OCI-LY7 (cell line): ENCODE data around the gene PGLYRP3. TPM values are rescaled to one million over a fixed set of nuclear protein-coding genes. Genes with fewer than 3 reads are reported as not detected.

Source experiments
- BruUV-seq: library from RNA; stranded (reverse); fragments of 400-500 nt; replicated peaks from 2 replicates; lab custom pipeline; 2021; lab: Mats Ljungman, UMichigan
- CTCF ChIA-PET: fragments of 300-600 bp; sonication (Branson Sonifier 250); formaldehyde crosslinking; loops from one replicate; lab custom pipeline; 2022; ENCODE audit warnings: antibody characterized with exemption; ENCODE audit not compliant: unreplicated experiment; lab: Charles Lee
- POLR2A ChIA-PET: fragments of 300-600 bp; sonication (Branson Sonifier 250); formaldehyde crosslinking; loops from one replicate; lab custom pipeline; 2022; ENCODE audit warnings: antibody characterized with exemption; lab: Charles Lee
- DNase-seq: peaks from one replicate; pipeline ENCODE4 v3.0.0-alpha.2; 2015; ENCODE audit warnings: low spot score
- H2AFZ ChIP-seq: fragments of 200-600 bp; sonication (generic), shearing (Covaris generic); 2 replicates; pipeline ENCODE4 v1.6.1; 2014; ENCODE audit warnings: mild to moderate bottlenecking, antibody characterized with exemption, low read length, moderate library complexity
- H3K27ac ChIP-seq: fragments of 200-600 bp; sonication (generic); 2 replicates; pipeline ENCODE4 v1.5.1; 2014; ENCODE audit warnings: mixed run types, low read depth, mild to moderate bottlenecking, moderate library complexity, low read length, inconsistent platforms; ENCODE audit not compliant: poor library complexity, severe bottlenecking
- H3K36me3 ChIP-seq: fragments of 200-600 bp; sonication (generic); 2 replicates; pipeline ENCODE4 v1.6.1; 2014; ENCODE audit warnings: mild to moderate bottlenecking, antibody characterized with exemption, low read length, moderate library complexity, mixed read lengths; ENCODE audit not compliant: insufficient read depth
- H3K4me1 ChIP-seq: fragments of 200-600 bp; sonication (generic); 2 replicates; pipeline ENCODE4 v1.5.1; 2014; ENCODE audit warnings: mild to moderate bottlenecking, low read length; ENCODE audit not compliant: insufficient read depth, poor library complexity, severe bottlenecking
- H3K4me2 ChIP-seq: fragments of 200-600 bp; sonication (generic); 2 replicates; pipeline ENCODE4 v1.6.1; 2014; ENCODE audit warnings: mild to moderate bottlenecking, low read length
- H3K4me3 ChIP-seq: fragments of 200-600 bp; sonication (generic); 2 replicates; pipeline ENCODE4 v1.5.1; 2014; ENCODE audit warnings: mild to moderate bottlenecking, low read depth, low read length; ENCODE audit not compliant: poor library complexity, severe bottlenecking
- H3K79me2 ChIP-seq: fragments of 200-600 bp; sonication (generic); 2 replicates; pipeline ENCODE4 v1.6.1; 2016; ENCODE audit warnings: low read depth, mild to moderate bottlenecking, low read length, moderate library complexity, mixed read lengths; ENCODE audit not compliant: insufficient read depth
- H3K9me2 ChIP-seq: fragments of 200-600 bp; sonication (generic); 2 replicates; pipeline ENCODE4 v1.6.1; 2016; ENCODE audit warnings: mild to moderate bottlenecking, low read length, mixed read lengths; ENCODE audit not compliant: insufficient read depth
- H3K9me3 ChIP-seq: fragments of 200-600 bp; sonication (generic); 2 replicates; pipeline ENCODE4 v1.6.1; 2014; ENCODE audit warnings: mild to moderate bottlenecking, mixed run types, low read length, mixed read lengths
- H4K20me1 ChIP-seq: fragments of 200-600 bp; sonication (generic); 2 replicates; pipeline ENCODE4 v1.6.1; 2014; ENCODE audit warnings: mild to moderate bottlenecking, antibody characterized with exemption, low read length, moderate library complexity, mixed read lengths; ENCODE audit not compliant: insufficient read depth
- EZH2phosphoT487 ChIP-seq: fragments of 200-600 bp; sonication (generic); IDR thresholded peaks from 2 replicates; pipeline ENCODE4 v1.6.1; 2018; ENCODE audit warnings: low read depth, borderline replicate concordance, mild to moderate bottlenecking, mixed run types, antibody characterized with exemption, low read length, moderate library complexity, mixed read lengths
- intact Hi-C: fragments of 100-400 bp; cut with micrococcal nuclease; formaldehyde crosslinking; loops from one replicate; pipeline ENCODE4 v1.10.0; 2022; ENCODE audit not compliant: unreplicated experiment
- total RNA-seq, 2 experiments: library from RNA; depleted of rRNA in 1 of 2; stranded (reverse); fragments of >200 nt in 1 of 2; shearing (Covaris generic) in 1 of 2; gene quantifications; 2 replicates each; pipeline ENCODE4 v1.2.3, GENCODE V29; 2014 to 2022
- TF ChIP-seq, protein P1 (sequence below): fragments of 200-600 bp; sonication (generic); conservative IDR thresholded peaks from 2 replicates; pipeline ENCODE4 v1.5.1; 2014; ENCODE audit warnings: mild to moderate bottlenecking, antibody characterized with exemption, low read length, moderate library complexity, mixed read lengths

The PGLYRP3 gene
- total RNA-seq, 2 experiments from 2014 or later, result not detected

DNA sequence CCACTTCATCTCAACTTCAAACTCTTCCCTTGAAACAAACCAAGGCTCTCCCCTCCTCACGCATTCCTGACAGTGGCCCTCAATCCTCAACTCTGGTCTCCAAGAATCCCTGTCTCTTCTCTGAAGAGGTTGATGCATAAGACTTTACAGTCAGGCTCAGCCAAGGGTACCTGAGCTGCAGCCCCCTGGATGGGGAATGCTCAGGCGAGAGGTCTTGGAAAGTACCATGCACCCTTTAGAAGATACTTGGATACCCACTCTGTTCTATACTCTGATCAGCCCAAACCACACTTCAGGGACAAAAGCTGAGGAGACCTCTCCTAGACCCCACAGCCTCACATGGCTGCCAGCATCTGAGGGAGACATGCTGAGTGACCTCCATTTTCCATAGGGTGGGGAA is 536 bp upstream of the PGLYRP3 start:
- H3K9me3 ChIP-seq, result no peaks in the 10 kb centered on the region
- BruUV-seq, result no TSS peak
- CTCF ChIA-PET, result no interaction called here
- POLR2A ChIA-PET, result no interaction called here
- H3K4me2 ChIP-seq, result no peak overlapping the region
- H3K4me3 ChIP-seq, result no peak overlapping the region
- H2AFZ ChIP-seq, result no peak overlapping the region
- no peak overlapping the region for H3K27ac ChIP-seq
- TF ChIP-seq EZH2phosphoT487, result no peak
- TF ChIP-seq, protein P1, sequence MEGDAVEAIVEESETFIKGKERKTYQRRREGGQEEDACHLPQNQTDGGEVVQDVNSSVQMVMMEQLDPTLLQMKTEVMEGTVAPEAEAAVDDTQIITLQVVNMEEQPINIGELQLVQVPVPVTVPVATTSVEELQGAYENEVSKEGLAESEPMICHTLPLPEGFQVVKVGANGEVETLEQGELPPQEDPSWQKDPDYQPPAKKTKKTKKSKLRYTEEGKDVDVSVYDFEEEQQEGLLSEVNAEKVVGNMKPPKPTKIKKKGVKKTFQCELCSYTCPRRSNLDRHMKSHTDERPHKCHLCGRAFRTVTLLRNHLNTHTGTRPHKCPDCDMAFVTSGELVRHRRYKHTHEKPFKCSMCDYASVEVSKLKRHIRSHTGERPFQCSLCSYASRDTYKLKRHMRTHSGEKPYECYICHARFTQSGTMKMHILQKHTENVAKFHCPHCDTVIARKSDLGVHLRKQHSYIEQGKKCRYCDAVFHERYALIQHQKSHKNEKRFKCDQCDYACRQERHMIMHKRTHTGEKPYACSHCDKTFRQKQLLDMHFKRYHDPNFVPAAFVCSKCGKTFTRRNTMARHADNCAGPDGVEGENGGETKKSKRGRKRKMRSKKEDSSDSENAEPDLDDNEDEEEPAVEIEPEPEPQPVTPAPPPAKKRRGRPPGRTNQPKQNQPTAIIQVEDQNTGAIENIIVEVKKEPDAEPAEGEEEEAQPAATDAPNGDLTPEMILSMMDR, result no peak
- intact Hi-C loops, result no loop called here
- no peaks in the 10 kb centered on the region for H3K9me2 ChIP-seq
- H4K20me1 ChIP-seq, result no peaks in the 10 kb centered on the region
- no peaks in the 10 kb centered on the region for H3K4me1 ChIP-seq
- no peaks in the 10 kb centered on the region for H3K79me2 ChIP-seq
- H3K36me3 ChIP-seq, result no peaks in the 10 kb centered on the region
- DNase-seq, result no peak

GRCh38 chr1:153310526-153310925 is 2.2 kb downstream of the PGLYRP3 start:
- CTCF ChIA-PET, result no interaction called here
- DNase-seq, result no peak
- Histone ChIP-seq H3K4me1 (no peaks in the 10 kb centered on the region), H3K9me3 (no peaks in the 10 kb centered on the region), H3K4me2 (no peak overlapping the region), H3K9me2 (no peaks in the 10 kb centered on the region), H3K27ac (no peak overlapping the region), H3K36me3 (no peaks in the 10 kb centered on the region), H2AFZ (no peak overlapping the region), H4K20me1 (no peaks in the 10 kb centered on the region), H3K4me3 (no peak overlapping the region), H3K79me2 (no peaks in the 10 kb centered on the region)
- POLR2A ChIA-PET, result no interaction called here
- intact Hi-C loops, result no loop called here
- no TSS peak for BruUV-seq
- TF ChIP-seq, protein P1, result no peak
- no peak for TF ChIP-seq EZH2phosphoT487

DNA sequence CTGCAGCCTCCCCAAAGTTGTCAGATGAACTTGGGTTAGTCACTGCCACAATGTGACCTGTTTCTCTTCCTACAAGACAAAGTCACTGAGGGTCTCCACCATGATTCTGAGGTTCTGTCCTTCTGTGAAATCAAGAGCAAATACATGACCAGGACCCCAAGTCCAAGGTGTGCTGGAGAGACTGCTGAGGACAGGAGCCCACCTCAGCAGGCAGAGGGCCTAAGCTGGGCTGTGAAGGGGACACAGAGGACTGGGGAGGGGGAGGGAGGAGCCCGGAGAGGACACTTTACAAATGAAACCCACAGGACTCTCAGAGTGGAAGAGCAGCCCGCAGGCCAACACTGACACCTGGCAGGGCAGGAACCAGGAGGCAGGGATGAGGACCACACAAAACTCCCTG is 3.3 kb downstream of the PGLYRP3 start:
- no peak for TF ChIP-seq EZH2phosphoT487
- TF ChIP-seq, protein P1, result no peak
- H3K4me3 ChIP-seq, result no peak overlapping the region
- H2AFZ ChIP-seq, result no peak overlapping the region
- no peaks in the 10 kb centered on the region for H4K20me1 ChIP-seq
- no peaks in the 10 kb centered on the region for H3K9me3 ChIP-seq
- no TSS peak for BruUV-seq
- no peaks in the 10 kb centered on the region for H3K79me2 ChIP-seq
- no peaks in the 10 kb centered on the region for H3K4me1 ChIP-seq
- DNase-seq, result no peak
- no peak overlapping the region for H3K27ac ChIP-seq
- H3K9me2 ChIP-seq, result no peaks in the 10 kb centered on the region
- CTCF ChIA-PET, result no interaction called here
- POLR2A ChIA-PET, result no interaction called here
- no peaks in the 10 kb centered on the region for H3K36me3 ChIP-seq
- no peak overlapping the region for H3K4me2 ChIP-seq
- intact Hi-C loops, result no loop called here
